Sigmoid colon (tissue), 4 donors: ENCODE measurements around the gene IL22RA2.

Experiments
- POLR2A ChIP-seq, 2 donors: fragments of 450-650 bp; IDR thresholded peaks; one replicate each; pipeline ENCODE4 v1.6.1; 2016; ENCODE audit warnings: antibody characterized with exemption in 2 of 2, mild to moderate bottlenecking in 2 of 2, moderate library complexity in 2 of 2
- POLR2AphosphoS5 ChIP-seq, 4 donors: sonication (generic); formaldehyde crosslinking; IDR thresholded peaks; one replicate each; pipeline ENCODE4 v1.6.1; 2017; ENCODE audit warnings: antibody characterized with exemption in 4 of 4
- TF ChIP-seq, protein P1 (sequence below), 4 experiments: fragments of 450-650 bp in 3 of 4; fragments of 200-600 bp in 1 of 4; IDR thresholded peaks; one replicate each; pipeline ENCODE4 v1.5.1; 2016 to 2019; ENCODE audit warnings: antibody characterized with exemption in 4 of 4, mild to moderate bottlenecking in 3 of 4, moderate library complexity in 2 of 4

DNA sequence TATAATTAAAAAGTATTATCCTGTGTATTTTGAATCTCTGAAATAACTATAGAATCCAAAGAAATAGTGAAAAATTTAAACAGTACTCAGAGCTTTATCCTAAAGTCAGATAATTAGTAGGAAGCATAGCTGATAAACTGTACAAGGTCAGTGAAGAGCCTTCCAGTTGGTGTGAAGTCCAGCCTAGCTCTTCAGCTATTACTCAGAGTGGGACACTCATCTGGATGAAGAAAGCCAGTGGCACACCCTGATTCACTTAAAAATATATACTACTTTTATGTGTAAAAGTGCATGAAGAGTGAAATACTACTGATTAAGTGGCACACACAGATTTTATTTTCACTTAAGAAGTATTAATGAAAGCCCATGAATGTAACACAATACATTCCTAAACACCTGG is 42.7 kb upstream of the IL22RA2 start:
- TF ChIP-seq POLR2AphosphoS5 (IDR thresholded peaks at IDR 0.05) (no peak), POLR2A (IDR thresholded peaks at IDR 0.05) (no peak)
- TF ChIP-seq, protein P1, sequence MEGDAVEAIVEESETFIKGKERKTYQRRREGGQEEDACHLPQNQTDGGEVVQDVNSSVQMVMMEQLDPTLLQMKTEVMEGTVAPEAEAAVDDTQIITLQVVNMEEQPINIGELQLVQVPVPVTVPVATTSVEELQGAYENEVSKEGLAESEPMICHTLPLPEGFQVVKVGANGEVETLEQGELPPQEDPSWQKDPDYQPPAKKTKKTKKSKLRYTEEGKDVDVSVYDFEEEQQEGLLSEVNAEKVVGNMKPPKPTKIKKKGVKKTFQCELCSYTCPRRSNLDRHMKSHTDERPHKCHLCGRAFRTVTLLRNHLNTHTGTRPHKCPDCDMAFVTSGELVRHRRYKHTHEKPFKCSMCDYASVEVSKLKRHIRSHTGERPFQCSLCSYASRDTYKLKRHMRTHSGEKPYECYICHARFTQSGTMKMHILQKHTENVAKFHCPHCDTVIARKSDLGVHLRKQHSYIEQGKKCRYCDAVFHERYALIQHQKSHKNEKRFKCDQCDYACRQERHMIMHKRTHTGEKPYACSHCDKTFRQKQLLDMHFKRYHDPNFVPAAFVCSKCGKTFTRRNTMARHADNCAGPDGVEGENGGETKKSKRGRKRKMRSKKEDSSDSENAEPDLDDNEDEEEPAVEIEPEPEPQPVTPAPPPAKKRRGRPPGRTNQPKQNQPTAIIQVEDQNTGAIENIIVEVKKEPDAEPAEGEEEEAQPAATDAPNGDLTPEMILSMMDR (IDR thresholded peaks at IDR 0.05): no peak
